ENCODE data around the gene HOXC11. TPM values are rescaled to one million over a fixed set of nuclear protein-coding genes. Genes with fewer than 3 reads are reported as not detected.

The HOXC11 gene
- total RNA-seq, 1 experiment from 2014 or later = 2.4 TPM

DNA sequence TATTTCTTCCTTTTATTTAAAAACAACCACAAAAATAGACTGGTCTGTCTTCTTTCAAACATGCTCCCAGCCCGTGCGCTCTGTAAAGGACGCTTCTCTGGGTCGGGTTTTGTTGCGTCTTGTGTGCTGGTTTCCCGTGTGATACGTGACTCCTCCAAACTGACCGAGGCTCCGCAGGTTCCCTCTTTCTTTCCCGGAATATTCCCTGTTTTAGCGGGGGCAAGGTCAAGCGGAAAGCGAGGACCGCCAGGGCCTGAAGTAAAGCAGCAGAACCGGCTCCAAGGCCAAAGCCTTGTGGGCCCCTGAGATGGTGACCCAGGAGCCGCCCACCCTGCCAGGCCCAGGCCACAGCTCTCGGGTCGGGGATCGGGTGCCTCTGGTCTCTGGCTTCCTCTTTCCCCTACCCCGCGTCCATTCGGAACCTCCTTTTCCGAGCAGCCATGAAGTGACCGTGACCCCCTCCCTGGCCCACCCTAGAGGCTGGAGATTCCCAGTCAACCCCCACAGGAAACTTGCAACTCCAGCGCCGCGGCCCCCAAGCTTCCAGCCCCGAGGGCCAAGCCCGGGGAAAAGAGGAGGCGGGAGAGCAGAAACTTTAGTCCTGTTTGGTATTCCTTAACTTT is 11.1 kb downstream of the HOXC11 start:
- peak overlapping the region; percentile 44; the same call in 1 of the 2 replicates for H3K4me2 ChIP-seq
- no peaks in the 10 kb centered on the region for H3K9me2 ChIP-seq (ENCODE audit: insufficient read depth)
- H3K9me3 ChIP-seq (ENCODE audit: insufficient read depth, low read depth) = no peaks in the 10 kb centered on the region
- H4K20me1 ChIP-seq (ENCODE audit: insufficient read depth) = no peaks in the 10 kb centered on the region
- TF ChIP-seq, protein P1, sequence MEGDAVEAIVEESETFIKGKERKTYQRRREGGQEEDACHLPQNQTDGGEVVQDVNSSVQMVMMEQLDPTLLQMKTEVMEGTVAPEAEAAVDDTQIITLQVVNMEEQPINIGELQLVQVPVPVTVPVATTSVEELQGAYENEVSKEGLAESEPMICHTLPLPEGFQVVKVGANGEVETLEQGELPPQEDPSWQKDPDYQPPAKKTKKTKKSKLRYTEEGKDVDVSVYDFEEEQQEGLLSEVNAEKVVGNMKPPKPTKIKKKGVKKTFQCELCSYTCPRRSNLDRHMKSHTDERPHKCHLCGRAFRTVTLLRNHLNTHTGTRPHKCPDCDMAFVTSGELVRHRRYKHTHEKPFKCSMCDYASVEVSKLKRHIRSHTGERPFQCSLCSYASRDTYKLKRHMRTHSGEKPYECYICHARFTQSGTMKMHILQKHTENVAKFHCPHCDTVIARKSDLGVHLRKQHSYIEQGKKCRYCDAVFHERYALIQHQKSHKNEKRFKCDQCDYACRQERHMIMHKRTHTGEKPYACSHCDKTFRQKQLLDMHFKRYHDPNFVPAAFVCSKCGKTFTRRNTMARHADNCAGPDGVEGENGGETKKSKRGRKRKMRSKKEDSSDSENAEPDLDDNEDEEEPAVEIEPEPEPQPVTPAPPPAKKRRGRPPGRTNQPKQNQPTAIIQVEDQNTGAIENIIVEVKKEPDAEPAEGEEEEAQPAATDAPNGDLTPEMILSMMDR (conservative IDR thresholded peaks at IDR 0.05) = no peak
- no peak for TF ChIP-seq EZH2 (IDR thresholded peaks at IDR 0.05; ENCODE audit: low read depth)
- ChIA-PET POLR2A (ENCODE audit: unreplicated experiment) (no interaction called here), CTCF (interaction anchor here (0.7 kb wide), 2 partner anchors 132 to 215 kb away, joined by 3 to 4 read pairs; no protein-coding TSS in a partner anchor)
- no peaks in the 10 kb centered on the region for H3K79me2 ChIP-seq (ENCODE audit: low read depth)
- H2AFZ ChIP-seq = no peak overlapping the region
- no peak overlapping the region for H3K27ac ChIP-seq
- no peak for DNase-seq
- H3K4me1 ChIP-seq (replicated peaks; ENCODE audit: insufficient read depth) = peaks cover 14% of the 10 kb centered on the region
- H3F3A ChIP-seq (ENCODE audit: insufficient read depth, low read depth) = peaks cover 9% of the 10 kb centered on the region; the same call in 1 of the 2 replicates
- BruUV-seq (replicated peaks) = no TSS peak
- H3K27me3 ChIP-seq (ENCODE audit: insufficient read depth, low read depth) = no peaks in the 10 kb centered on the region
- H3K36me3 ChIP-seq (ENCODE audit: low read depth) = no peaks in the 10 kb centered on the region
- no peak overlapping the region for H3K4me3 ChIP-seq
- intact Hi-C loops (cut with micrococcal nuclease; ENCODE audit: unreplicated experiment) = no loop called here

DNA sequence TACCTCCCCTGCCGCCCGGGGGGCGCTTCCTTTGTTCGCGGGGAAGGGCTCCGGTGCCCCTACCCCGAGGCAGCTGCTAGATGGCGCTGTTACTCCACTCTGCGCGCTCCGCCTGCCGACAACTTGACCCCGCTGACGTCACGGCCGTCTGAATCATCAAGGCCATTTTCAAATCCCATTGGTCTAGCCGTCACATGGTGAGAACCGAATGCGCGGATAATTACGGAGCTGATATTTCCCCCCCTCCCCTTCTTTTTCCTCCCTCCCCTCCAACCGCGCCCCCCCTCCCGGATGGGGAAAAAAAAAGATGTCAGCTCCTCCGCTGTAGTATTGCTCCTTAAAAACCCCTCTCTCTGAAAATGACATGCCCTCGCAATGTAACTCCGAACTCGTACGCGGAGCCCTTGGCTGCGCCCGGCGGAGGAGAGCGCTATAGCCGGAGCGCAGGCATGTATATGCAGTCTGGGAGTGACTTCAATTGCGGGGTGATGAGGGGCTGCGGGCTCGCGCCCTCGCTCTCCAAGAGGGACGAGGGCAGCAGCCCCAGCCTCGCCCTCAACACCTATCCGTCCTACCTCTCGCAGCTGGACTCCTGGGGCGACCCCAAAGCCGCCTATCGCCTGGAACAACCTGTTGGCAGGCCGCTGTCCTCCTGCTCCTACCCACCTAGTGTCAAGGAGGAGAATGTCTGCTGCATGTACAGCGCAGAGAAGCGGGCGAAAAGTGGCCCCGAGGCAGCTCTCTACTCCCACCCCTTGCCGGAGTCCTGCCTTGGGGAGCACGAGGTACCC is 12.2 kb downstream of the HOXC11 start, which contains the start of gene HOXC10:
Gene HOXC10 (plus strand): TSS at position 246 of the 791 bp plus-strand sequence. CDS start 114 bp downstream, at position 360.
- BruUV-seq (replicated peaks) = no TSS peak
- Histone ChIP-seq H3K36me3 (ENCODE audit: low read depth) (no peaks in the 10 kb centered on the region), H3K27ac (no peak within 1 kb of the TSS), H3K9me2 (ENCODE audit: insufficient read depth) (no peaks in the 10 kb centered on the region), H3K27me3 (ENCODE audit: insufficient read depth, low read depth) (no peaks in the 10 kb centered on the region), H3K4me2 (peak within 1 kb of the TSS; percentile 65), H4K20me1 (ENCODE audit: insufficient read depth) (no peaks in the 10 kb centered on the region), H2AFZ (no peak within 1 kb of the TSS), H3K4me1 (replicated peaks; ENCODE audit: insufficient read depth) (peaks cover 22% of the 10 kb centered on the region), H3K4me3 (peak within 1 kb of the TSS; percentile 8; the same call in 1 of the 2 replicates), H3K79me2 (ENCODE audit: low read depth) (no peaks in the 10 kb centered on the region), H3K9me3 (ENCODE audit: insufficient read depth, low read depth) (no peaks in the 10 kb centered on the region), H3F3A (ENCODE audit: insufficient read depth, low read depth) (peaks cover 9% of the 10 kb centered on the region; the same call in 1 of the 2 replicates)
- ChIA-PET CTCF (interaction anchor here (0.6 to 1.2 kb wide), 9 partner anchors 13 to 486 kb away, joined by 3 to 13 read pairs (median 6); partner anchors contain the start of gene MAP3K12), POLR2A (ENCODE audit: unreplicated experiment) (interaction anchor here (0.6 kb wide), 1 partner anchor 152 kb away, joined by 4 read pairs; no protein-coding TSS in a partner anchor)
- intact Hi-C loops (cut with micrococcal nuclease; ENCODE audit: unreplicated experiment) = loop anchor here (1.0 to 5.0 kb wide), 3 partner anchors 118 to 283 kb away; no protein-coding TSS in a partner anchor
- DNase-seq = peak; percentile 58 to 77
- TF ChIP-seq, protein P1 (conservative IDR thresholded peaks at IDR 0.05) = peak; percentile 68
- no peak for TF ChIP-seq EZH2 (IDR thresholded peaks at IDR 0.05; ENCODE audit: low read depth)

DNA sequence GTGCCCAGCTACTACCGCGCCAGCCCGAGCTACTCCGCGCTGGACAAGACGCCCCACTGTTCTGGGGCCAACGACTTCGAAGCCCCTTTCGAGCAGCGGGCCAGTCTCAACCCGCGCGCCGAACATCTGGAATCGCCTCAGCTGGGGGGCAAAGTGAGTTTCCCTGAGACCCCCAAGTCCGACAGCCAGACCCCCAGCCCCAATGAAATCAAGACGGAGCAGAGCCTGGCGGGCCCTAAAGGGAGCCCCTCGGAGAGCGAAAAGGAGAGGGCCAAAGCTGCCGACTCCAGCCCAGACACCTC is 12.7 kb downstream of the HOXC11 start:
- Histone ChIP-seq H3K27ac (no peak overlapping the region), H3K9me3 (ENCODE audit: insufficient read depth, low read depth) (no peaks in the 10 kb centered on the region), H3K4me1 (replicated peaks; ENCODE audit: insufficient read depth) (peaks cover 22% of the 10 kb centered on the region), H4K20me1 (ENCODE audit: insufficient read depth) (no peaks in the 10 kb centered on the region), H3F3A (ENCODE audit: insufficient read depth, low read depth) (peaks cover 9% of the 10 kb centered on the region; the same call in 1 of the 2 replicates), H3K9me2 (ENCODE audit: insufficient read depth) (no peaks in the 10 kb centered on the region), H2AFZ (no peak overlapping the region), H3K36me3 (ENCODE audit: low read depth) (no peaks in the 10 kb centered on the region), H3K27me3 (ENCODE audit: insufficient read depth, low read depth) (no peaks in the 10 kb centered on the region), H3K79me2 (ENCODE audit: low read depth) (no peaks in the 10 kb centered on the region), H3K4me2 (no peak overlapping the region), H3K4me3 (no peak overlapping the region)
- DNase-seq = no peak
- TF ChIP-seq EZH2 (IDR thresholded peaks at IDR 0.05; ENCODE audit: low read depth) = no peak
- TF ChIP-seq, protein P1 (conservative IDR thresholded peaks at IDR 0.05) = no peak
- POLR2A ChIA-PET (ENCODE audit: unreplicated experiment) = no interaction called here
- intact Hi-C loops (cut with micrococcal nuclease; ENCODE audit: unreplicated experiment) = loop anchor here (1.0 to 5.0 kb wide), 3 partner anchors 118 to 283 kb away; no protein-coding TSS in a partner anchor
- BruUV-seq (replicated peaks) = no TSS peak
- CTCF ChIA-PET = interaction anchor here (1.2 kb wide), 1 partner anchor 222 kb away, joined by 3 read pairs; no protein-coding TSS in a partner anchor
